Measurements from ENCODE around the gene LSR. TPM values are rescaled to one million over a fixed set of nuclear protein-coding genes. Genes with fewer than 3 reads are reported as not detected.

The LSR gene
- total RNA-seq, 5 donors from 2014 or later (not counting 1 experiment from before 2014, with no cell fraction given), result 36.8 to 64.9 (median 57.4) TPM

DNA sequence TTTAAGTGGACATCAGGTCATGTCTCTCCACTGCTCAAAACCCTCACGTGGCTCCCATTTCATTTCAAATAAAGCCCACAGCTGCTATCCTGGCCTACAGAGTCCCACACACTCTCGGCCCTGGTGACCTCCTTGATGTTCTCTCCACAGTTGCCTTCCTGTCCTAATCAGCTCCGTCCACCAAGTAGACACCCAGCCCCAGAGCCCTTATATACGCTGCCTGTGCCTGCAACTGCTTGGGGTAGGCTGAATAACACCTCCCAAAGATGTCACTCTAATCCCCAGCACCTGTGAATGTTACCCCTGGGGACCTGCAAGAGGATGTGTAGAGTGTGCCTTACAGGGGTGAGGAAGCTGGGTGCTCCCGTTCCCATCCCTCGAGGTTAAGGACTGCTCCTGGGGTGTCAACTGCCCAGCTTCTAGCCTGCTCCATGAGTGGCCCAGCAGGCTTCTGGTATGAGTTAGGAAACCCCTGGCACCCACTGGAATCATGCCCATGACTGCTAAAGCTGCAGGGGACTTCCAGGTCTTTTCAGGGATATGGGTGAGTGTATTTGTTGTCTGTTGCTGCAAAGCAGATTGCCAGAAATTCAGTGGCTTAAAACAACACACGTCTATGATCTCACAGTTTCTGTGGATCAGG, 26.3 kb upstream of the LSR start:
- ChIA-PET CTCF (interaction anchor here (0.7 to 1.7 kb wide), 4 partner anchors 16 to 273 kb away, joined by 3 to 10 read pairs (median 4); no protein-coding TSS in a partner anchor), POLR2A (no interaction called here)
- Mint-ChIP-seq H3K4me3 (no peak overlapping the region), H3K27me3 (no peaks in the 10 kb centered on the region), H3K4me1 (peaks cover 18 to 50% (median 41%) of the 10 kb centered on the region in 3 donors), H3K36me3 (peaks cover 2% of the 10 kb centered on the region), H3K9me3 (peaks cover 0 to 2% (median 0%) of the 10 kb centered on the region in 3 donors), H3K27ac (peak overlapping the region; percentile 31 to 59)
- Histone ChIP-seq H3K27ac (ENCODE audit: low read length) (no peak overlapping the region), H3K4me1 (ENCODE audit: control insufficient read depth in 1 of 2, extremely low read depth in 1 of 2, insufficient read depth in 2 of 2, low read length in 2 of 2) (peaks cover 0 to 33% of the 10 kb centered on the region in 2 experiments), H3K4me3 (ENCODE audit: control insufficient read depth in 1 of 2, extremely low read depth in 1 of 2, low read length in 1 of 2) (no peak overlapping the region), H3K9me3 (no peaks in the 10 kb centered on the region), H3K36me3 (ENCODE audit: control insufficient read depth in 2 of 2, extremely low read depth in 1 of 2, insufficient read depth in 1 of 2, low read length in 1 of 2) (no peaks in the 10 kb centered on the region), H3K27me3 (replicated peaks in 1 of 2; ENCODE audit: control insufficient read depth in 2 of 2, extremely low read depth in 1 of 2, insufficient read depth in 2 of 2, low read length in 1 of 2) (no peaks in the 10 kb centered on the region)
- WGBS (ENCODE audit: insufficient coverage), result 83% methylated on average over 6 of the region's 7 CpGs
- no peak for ATAC-seq (replicated peaks in 1 of 4)
- peak in 1 of 35 experiments; percentile 10 for DNase-seq

- peaks cover 18 to 47% (median 39%) of the 10 kb centered on the region in 3 donors for H3K4me1 Mint-ChIP-seq
- 55% methylated on average over 2 of the region's 6 CpGs for WGBS (ENCODE audit: insufficient coverage)
- H3K27ac ChIP-seq (ENCODE audit: low read length), result no peak overlapping the region
- H3K27me3 Mint-ChIP-seq, result no peaks in the 10 kb centered on the region
- DNase-seq (peak in 1 of 35 experiments; percentile 10), ATAC-seq (replicated peaks in 1 of 4) (no peak)
- no peaks in the 10 kb centered on the region for H3K36me3 Mint-ChIP-seq
- no peak overlapping the region for H3K4me3 ChIP-seq (ENCODE audit: control insufficient read depth in 1 of 2, extremely low read depth in 1 of 2, low read length in 1 of 2)
- no peaks in the 10 kb centered on the region for H3K9me3 ChIP-seq
- no peaks in the 10 kb centered on the region for H3K9me3 Mint-ChIP-seq
- H3K27me3 ChIP-seq (replicated peaks in 1 of 2; ENCODE audit: control insufficient read depth in 2 of 2, extremely low read depth in 1 of 2, insufficient read depth in 2 of 2, low read length in 1 of 2), result no peaks in the 10 kb centered on the region
- H3K4me3 Mint-ChIP-seq, result no peak overlapping the region
- H3K27ac Mint-ChIP-seq, result peak overlapping the region; percentile 48 to 59
- H3K4me1 ChIP-seq (ENCODE audit: control insufficient read depth in 1 of 2, extremely low read depth in 1 of 2, insufficient read depth in 2 of 2, low read length in 2 of 2), result peaks cover 0 to 33% of the 10 kb centered on the region in 2 experiments
- POLR2A ChIA-PET, result no interaction called here
- CTCF ChIA-PET, result interaction anchor here (0.8 to 1.7 kb wide), 3 partner anchors 17 to 272 kb away, joined by 3 to 4 read pairs (median 3); no protein-coding TSS in a partner anchor
- H3K36me3 ChIP-seq (ENCODE audit: control insufficient read depth in 2 of 2, extremely low read depth in 1 of 2, insufficient read depth in 1 of 2, low read length in 1 of 2), result no peaks in the 10 kb centered on the region
Measured at GRCh38 chr19:35223084-35223790, 25.6 kb upstream of the LSR start.

DNA sequence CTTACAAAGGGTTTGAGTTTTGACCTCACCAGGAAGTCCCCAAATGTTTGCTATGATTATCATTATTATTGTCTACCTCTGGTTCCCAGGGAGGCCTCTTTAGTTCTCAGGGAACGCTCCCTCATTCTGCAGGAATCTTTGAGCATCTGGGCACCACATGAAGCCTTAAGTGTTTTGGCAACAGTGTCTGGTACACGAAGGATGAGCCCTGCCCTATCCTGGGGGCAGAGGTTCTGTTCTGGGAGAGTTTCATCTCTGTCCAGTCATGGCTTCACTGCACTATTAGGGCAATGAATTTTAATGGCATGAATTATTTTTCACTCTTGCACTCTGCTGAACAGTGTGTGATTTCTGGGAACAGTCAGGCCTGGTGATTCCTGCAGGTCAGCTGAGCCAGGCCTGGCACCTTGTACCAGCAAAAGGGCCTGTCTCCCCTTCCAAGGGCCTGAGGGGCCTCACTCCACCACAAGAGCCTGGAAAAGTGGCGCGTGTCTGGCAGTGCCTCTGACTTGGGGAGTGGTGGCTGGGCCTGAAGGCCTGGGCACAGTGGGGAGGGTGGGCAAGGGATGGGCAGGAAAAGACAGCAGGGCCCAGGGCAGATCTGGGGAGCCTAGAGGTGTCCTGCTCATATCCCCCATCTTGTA, 24.8 kb upstream of the LSR start:
- peak in 1 of 35 experiments; percentile 12 for DNase-seq
- Histone ChIP-seq H3K4me1 (ENCODE audit: control insufficient read depth in 1 of 2, extremely low read depth in 1 of 2, insufficient read depth in 2 of 2, low read length in 2 of 2) (peaks cover 0 to 33% of the 10 kb centered on the region in 2 experiments), H3K36me3 (ENCODE audit: control insufficient read depth in 2 of 2, extremely low read depth in 1 of 2, insufficient read depth in 1 of 2, low read length in 1 of 2) (no peaks in the 10 kb centered on the region), H3K4me3 (ENCODE audit: control insufficient read depth in 1 of 2, extremely low read depth in 1 of 2, low read length in 1 of 2) (no peak overlapping the region), H3K27ac (ENCODE audit: low read length) (no peak overlapping the region), H3K27me3 (replicated peaks in 1 of 2; ENCODE audit: control insufficient read depth in 2 of 2, extremely low read depth in 1 of 2, insufficient read depth in 2 of 2, low read length in 1 of 2) (no peaks in the 10 kb centered on the region), H3K9me3 (no peaks in the 10 kb centered on the region)
- no peak overlapping the region for H3K4me3 Mint-ChIP-seq
- CTCF ChIA-PET, result interaction anchor here in 1 of 2 donors (1.7 kb wide), 1 partner anchor 17 kb away, joined by 3 read pairs; no protein-coding TSS in a partner anchor
- H3K36me3 Mint-ChIP-seq, result no peaks in the 10 kb centered on the region
- POLR2A ChIA-PET, result no interaction called here
- no peaks in the 10 kb centered on the region for H3K27me3 Mint-ChIP-seq
- peaks cover 18 to 47% (median 39%) of the 10 kb centered on the region in 3 donors for H3K4me1 Mint-ChIP-seq
- H3K27ac Mint-ChIP-seq, result peak overlapping the region; percentile 43 to 48
- 83% methylated on average over 1 of the region's 4 CpGs for WGBS (ENCODE audit: insufficient coverage)
- no peak for ATAC-seq (replicated peaks in 1 of 4)
- H3K9me3 Mint-ChIP-seq, result no peaks in the 10 kb centered on the region

GRCh38 chr19:35224681-35225571, 23.9 kb upstream of the LSR start:
- H3K4me3 ChIP-seq (ENCODE audit: control insufficient read depth in 1 of 2, extremely low read depth in 1 of 2, low read length in 1 of 2), result no peak overlapping the region
- H3K9me3 ChIP-seq, result no peaks in the 10 kb centered on the region
- ATAC-seq (replicated peaks in 1 of 4) (no peak), DNase-seq (peak in 1 of 35 experiments; percentile 10)
- Mint-ChIP-seq H3K4me3 (no peak overlapping the region), H3K36me3 (no peaks in the 10 kb centered on the region), H3K4me1 (peaks cover 18 to 43% (median 35%) of the 10 kb centered on the region in 3 donors), H3K27ac (no peak overlapping the region), H3K9me3 (no peaks in the 10 kb centered on the region), H3K27me3 (no peaks in the 10 kb centered on the region)
- H3K36me3 ChIP-seq (ENCODE audit: control insufficient read depth in 2 of 2, extremely low read depth in 1 of 2, insufficient read depth in 1 of 2, low read length in 1 of 2), result no peaks in the 10 kb centered on the region
- ChIA-PET CTCF (no interaction called here), POLR2A (interaction anchor here in 1 of 2 donors (0.5 to 0.6 kb wide), 2 partner anchors 44 to 73 kb away, joined by 3 to 8 read pairs; partner anchors contain the start of gene USF2)
- 89% methylated on average over 32 of the region's 41 CpGs for WGBS (ENCODE audit: insufficient coverage)
- no peak overlapping the region for H3K27ac ChIP-seq (ENCODE audit: low read length)
- peaks cover 0 to 30% of the 10 kb centered on the region in 2 experiments for H3K4me1 ChIP-seq (ENCODE audit: control insufficient read depth in 1 of 2, extremely low read depth in 1 of 2, insufficient read depth in 2 of 2, low read length in 2 of 2)
- H3K27me3 ChIP-seq (replicated peaks in 1 of 2; ENCODE audit: control insufficient read depth in 2 of 2, extremely low read depth in 1 of 2, insufficient read depth in 2 of 2, low read length in 1 of 2), result peaks cover 0 to 2% of the 10 kb centered on the region in 2 experiments

DNA sequence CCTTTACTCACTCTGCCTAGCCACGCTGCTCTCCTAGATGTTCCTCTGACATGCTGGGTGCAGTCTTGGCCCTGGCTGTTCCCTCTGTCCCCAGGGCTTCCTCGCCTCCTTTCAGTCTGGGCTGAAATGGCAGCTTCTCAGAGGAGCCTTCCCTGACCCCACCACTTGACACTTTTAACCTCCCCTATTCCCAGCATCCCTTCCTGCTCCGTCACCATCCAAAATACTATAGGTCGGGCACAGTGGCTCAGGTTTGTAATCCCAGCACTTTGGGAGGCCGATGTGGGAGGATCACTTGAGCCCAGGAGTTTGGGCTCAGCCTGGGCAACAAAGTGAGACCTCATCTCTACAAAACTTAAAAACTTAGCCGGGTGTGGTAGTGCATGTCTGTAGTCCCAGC, 22.9 kb upstream of the LSR start:
- H3K27me3 ChIP-seq (replicated peaks in 1 of 2; ENCODE audit: control insufficient read depth in 2 of 2, extremely low read depth in 1 of 2, insufficient read depth in 2 of 2, low read length in 1 of 2), result peaks cover 0 to 2% of the 10 kb centered on the region in 2 experiments
- no peak overlapping the region for H3K27ac ChIP-seq (ENCODE audit: low read length)
- no peak overlapping the region for H3K4me3 ChIP-seq (ENCODE audit: control insufficient read depth in 1 of 2, extremely low read depth in 1 of 2, low read length in 1 of 2)
- peaks cover 0 to 22% of the 10 kb centered on the region in 2 experiments for H3K4me1 ChIP-seq (ENCODE audit: control insufficient read depth in 1 of 2, extremely low read depth in 1 of 2, insufficient read depth in 2 of 2, low read length in 2 of 2)
- peaks cover 18 to 36% (median 26%) of the 10 kb centered on the region in 3 donors for H3K4me1 Mint-ChIP-seq
- WGBS (ENCODE audit: insufficient coverage), result 87% methylated on average over 5 of the region's 6 CpGs
- no peak for ATAC-seq (replicated peaks in 1 of 4)
- CTCF ChIA-PET, result no interaction called here
- no peaks in the 10 kb centered on the region for H3K36me3 ChIP-seq (ENCODE audit: control insufficient read depth in 2 of 2, extremely low read depth in 1 of 2, insufficient read depth in 1 of 2, low read length in 1 of 2)
- H3K36me3 Mint-ChIP-seq, result no peaks in the 10 kb centered on the region
- H3K9me3 ChIP-seq, result no peaks in the 10 kb centered on the region
- H3K27ac Mint-ChIP-seq, result peak overlapping the region in 1 of 2 donors; percentile 39
- H3K4me3 Mint-ChIP-seq, result no peak overlapping the region
- H3K27me3 Mint-ChIP-seq, result no peaks in the 10 kb centered on the region
- DNase-seq, result peak in 1 of 35 experiments; percentile 1
- POLR2A ChIA-PET, result interaction anchor here in 1 of 2 donors (0.6 kb wide), 1 partner anchor 8 kb away, joined by 8 read pairs; no protein-coding TSS in a partner anchor
- H3K9me3 Mint-ChIP-seq, result no peaks in the 10 kb centered on the region

Data from T-cell (primary cell).